HG02798 (cell line): ENCODE measurements around the gene CNN2.
A peak's percentile ranks its signal among the peaks of the same experiment; 100 is the strongest.

Experiments
- ATAC-seq: cut with Tn5 transposase; IDR thresholded peaks from one replicate; pipeline ENCODE4 v1.9.1; 2021; ENCODE audit warnings: mild to moderate bottlenecking; ENCODE audit not compliant: unreplicated experiment, poor library complexity

CNN2 gene

GRCh38 chr19:1074544-1075283, 48.3 kb downstream of the CNN2 start:
- ATAC-seq = peak; percentile 68

GRCh38 chr19:1076046-1076386, 49.6 kb downstream of the CNN2 start:
- no peak for ATAC-seq

- peak; percentile 65 for ATAC-seq
Measured at GRCh38 chr19:1076951-1077350, 50.5 kb downstream of the CNN2 start.

GRCh38 chr19:1079566-1080111, 53.2 kb downstream of the CNN2 start:
- no peak for ATAC-seq

GRCh38 chr19:1080360-1081161, 54.2 kb downstream of the CNN2 start:
- ATAC-seq = no peak

GRCh38 chr19:1081301-1082164, 55.1 kb downstream of the CNN2 start:
- no peak for ATAC-seq

GRCh38 chr19:1082165-1082927, 55.9 kb downstream of the CNN2 start:
- ATAC-seq = no peak

GRCh38 chr19:1082928-1083816, 56.8 kb downstream of the CNN2 start:
- no peak for ATAC-seq

- ATAC-seq = no peak
Measured at GRCh38 chr19:1084024-1084868, 57.8 kb downstream of the CNN2 start.

GRCh38 chr19:1085053-1085658, 58.7 kb downstream of the CNN2 start:
- no peak for ATAC-seq

GRCh38 chr19:1085676-1086442, 59.5 kb downstream of the CNN2 start:
- no peak for ATAC-seq

GRCh38 chr19:1086613-1087012, 60.2 kb downstream of the CNN2 start:
- ATAC-seq = no peak

- ATAC-seq = peak; percentile 40
Measured at GRCh38 chr19:1087813-1088415, 61.5 kb downstream of the CNN2 start.

GRCh38 chr19:1088416-1089010, 62.1 kb downstream of the CNN2 start:
- peak; percentile 10 for ATAC-seq
